Fibroblast of lung (primary cell): ENCODE data around the gene KCNMA1. TPM values are rescaled to one million over a fixed set of nuclear protein-coding genes. Genes with fewer than 3 reads are reported as not detected.

Source experiments
- DNase-seq, 2 donors: peaks; one replicate each; pipeline versions ENCODE4 v3.0.0 to v3.0.0-alpha.2; 2010; ENCODE audit warnings: low read depth in 2 of 2
- H2AFZ ChIP-seq: 2 replicates; pipeline ENCODE4 v1.5.1; 2012; ENCODE audit warnings: low read length, control low read depth, inconsistent platforms
- H3K27ac ChIP-seq: 2 replicates; pipeline ENCODE4 v1.5.1; 2011; ENCODE audit warnings: low read length, control low read depth; ENCODE audit not compliant: insufficient read depth
- H3K27me3 ChIP-seq: 2 replicates; pipeline ENCODE4 v1.5.1; 2011; ENCODE audit warnings: mild to moderate bottlenecking, low read length; ENCODE audit not compliant: control insufficient read depth, insufficient read depth
- H3K36me3 ChIP-seq: 2 replicates; pipeline ENCODE4 v1.5.1; 2011; ENCODE audit warnings: low read length; ENCODE audit not compliant: control insufficient read depth, insufficient read depth
- H3K4me1 ChIP-seq: 2 replicates; pipeline ENCODE4 v1.5.1; 2011; ENCODE audit warnings: low read length; ENCODE audit not compliant: control insufficient read depth, insufficient read depth; ENCODE audit errors: extremely low read depth
- H3K4me2 ChIP-seq: 2 replicates; pipeline ENCODE4 v1.5.1; 2011; ENCODE audit warnings: low read length, control low read depth; ENCODE audit not compliant: insufficient read depth; ENCODE audit errors: extremely low read depth
- H3K4me3 ChIP-seq, 4 experiments: fragments of 200-600 bp in 1 of 4; sonication (generic) in 1 of 4; replicated peaks in 1 of 4; 2 replicates each; pipeline ENCODE4 v1.5.1; 2011 to 2016; ENCODE audit warnings: low read length in 4 of 4, low read depth in 3 of 4, mild to moderate bottlenecking in 3 of 4, control low read depth in 2 of 4, inconsistent platforms in 1 of 4, mixed read lengths in 1 of 4; ENCODE audit not compliant: insufficient read depth in 1 of 4; ENCODE audit errors: control extremely low read depth in 1 of 4
- H3K79me2 ChIP-seq: 2 replicates; pipeline ENCODE4 v1.5.1; 2012; ENCODE audit warnings: mild to moderate bottlenecking, low read length, inconsistent platforms; ENCODE audit not compliant: control insufficient read depth, insufficient read depth
- H3K9ac ChIP-seq: 2 replicates; pipeline ENCODE4 v1.5.1; 2011; ENCODE audit warnings: mild to moderate bottlenecking, low read length, control low read depth; ENCODE audit not compliant: insufficient read depth
- H3K9me3 ChIP-seq: 2 replicates; pipeline ENCODE4 v1.5.1; 2012; ENCODE audit warnings: low read depth, low read length; ENCODE audit not compliant: control insufficient read depth, insufficient read depth
- H4K20me1 ChIP-seq: 2 replicates; pipeline ENCODE4 v1.5.1; 2011; ENCODE audit warnings: low read length; ENCODE audit not compliant: control insufficient read depth, insufficient read depth; ENCODE audit errors: extremely low read depth
- CTCF ChIP-seq, 2 donors: IDR thresholded peaks in 1 of 2; conservative IDR thresholded peaks in 1 of 2; 1 replicate in 1 of 2; 2 replicates in 1 of 2; pipeline ENCODE4 v1.5.1; 2011 to 2012; ENCODE audit warnings: low read length in 2 of 2, control low read depth in 1 of 2, inconsistent platforms in 1 of 2, low read depth in 1 of 2, mild to moderate bottlenecking in 1 of 2
- EZH2 ChIP-seq: IDR thresholded peaks from 2 replicates; pipeline ENCODE4 v1.5.1; 2012; ENCODE audit warnings: low read length, control low read depth, mild to moderate bottlenecking; ENCODE audit errors: missing control alignments
- polyA plus RNA-seq, 2 donors: library from polyadenylated mRNA; depleted of rRNA in 1 of 2; stranded (reverse) in 1 of 2; unstranded in 1 of 2; fragments of >200 nt; gene quantifications; 2 replicates each; pipeline ENCODE4 v1.2.1, GENCODE V29; 2011 to 2012; ENCODE audit warnings: missing spikeins in 1 of 2
- total RNA-seq: library from RNA; depleted of rRNA; stranded (reverse); fragments of >200 nt; gene quantifications from 2 replicates; pipeline ENCODE4 v1.2.1, GENCODE V29; 2014

Gene KCNMA1
- total and polyA plus RNA-seq, 2 donors (not counting 1 experiment from before 2014, with no cell fraction given), result 31.0 to 138 TPM

GRCh38 chr10:77208684-77209256 is 428.8 kb downstream of the KCNMA1 start:
- no peak for TF ChIP-seq EZH2
- TF ChIP-seq CTCF (conservative IDR thresholded peaks at IDR 0.05 in 1 of 2, IDR thresholded peaks at IDR 0.05 in 1 of 2; ENCODE audit: low read depth in 1 of 2, low read length in 2 of 2), result no peak
- Histone ChIP-seq H3K36me3 (no peaks in the 10 kb centered on the region), H3K27ac (no peak overlapping the region), H3K4me2 (no peak overlapping the region), H3K9ac (no peak overlapping the region), H4K20me1 (no peaks in the 10 kb centered on the region), H2AFZ (no peak overlapping the region), H3K4me1 (no peaks in the 10 kb centered on the region), H3K79me2 (no peaks in the 10 kb centered on the region), H3K4me3 (no peak overlapping the region), H3K9me3 (no peaks in the 10 kb centered on the region), H3K27me3 (no peaks in the 10 kb centered on the region)
- no peak for DNase-seq

GRCh38 chr10:77207828-77208185 is 429.8 kb downstream of the KCNMA1 start:
- H3K4me1 ChIP-seq, result no peaks in the 10 kb centered on the region
- H3K27ac ChIP-seq, result no peak overlapping the region
- no peak for DNase-seq

GRCh38 chr10:77207182-77207827 is 430.3 kb downstream of the KCNMA1 start:
- Histone ChIP-seq H3K27ac (no peak overlapping the region), H3K27me3 (no peaks in the 10 kb centered on the region), H3K4me3 (no peak overlapping the region), H3K4me2 (no peak overlapping the region), H2AFZ (no peak overlapping the region), H3K9ac (no peak overlapping the region), H3K79me2 (no peaks in the 10 kb centered on the region), H3K4me1 (no peaks in the 10 kb centered on the region), H4K20me1 (no peaks in the 10 kb centered on the region), H3K9me3 (no peaks in the 10 kb centered on the region), H3K36me3 (no peaks in the 10 kb centered on the region)
- DNase-seq, result no peak
- no peak for TF ChIP-seq CTCF (conservative IDR thresholded peaks at IDR 0.05 in 1 of 2, IDR thresholded peaks at IDR 0.05 in 1 of 2; ENCODE audit: low read depth in 1 of 2, low read length in 2 of 2)
- no peak for TF ChIP-seq EZH2

More at GRCh38 chr10:77207828-77208185, 429.8 kb downstream of the KCNMA1 start:
- H3K9ac ChIP-seq, result no peak overlapping the region
- no peak overlapping the region for H3K4me3 ChIP-seq
- no peaks in the 10 kb centered on the region for H3K27me3 ChIP-seq
- no peak overlapping the region for H2AFZ ChIP-seq
- no peaks in the 10 kb centered on the region for H3K9me3 ChIP-seq
- no peaks in the 10 kb centered on the region for H3K79me2 ChIP-seq
- H3K4me2 ChIP-seq, result no peak overlapping the region
- H4K20me1 ChIP-seq, result no peaks in the 10 kb centered on the region
- TF ChIP-seq CTCF (conservative IDR thresholded peaks at IDR 0.05 in 1 of 2, IDR thresholded peaks at IDR 0.05 in 1 of 2; ENCODE audit: low read depth in 1 of 2, low read length in 2 of 2), result no peak
- no peak for TF ChIP-seq EZH2
- H3K36me3 ChIP-seq, result no peaks in the 10 kb centered on the region
